ENCODE measurements around the gene INF2. TPM values are rescaled to one million over a fixed set of nuclear protein-coding genes. Genes with fewer than 3 reads are reported as not detected.

INF2 gene
- total and polyA plus RNA-seq, 4 donors = 13.1 to 51.6 (median 25.5) TPM

DNA sequence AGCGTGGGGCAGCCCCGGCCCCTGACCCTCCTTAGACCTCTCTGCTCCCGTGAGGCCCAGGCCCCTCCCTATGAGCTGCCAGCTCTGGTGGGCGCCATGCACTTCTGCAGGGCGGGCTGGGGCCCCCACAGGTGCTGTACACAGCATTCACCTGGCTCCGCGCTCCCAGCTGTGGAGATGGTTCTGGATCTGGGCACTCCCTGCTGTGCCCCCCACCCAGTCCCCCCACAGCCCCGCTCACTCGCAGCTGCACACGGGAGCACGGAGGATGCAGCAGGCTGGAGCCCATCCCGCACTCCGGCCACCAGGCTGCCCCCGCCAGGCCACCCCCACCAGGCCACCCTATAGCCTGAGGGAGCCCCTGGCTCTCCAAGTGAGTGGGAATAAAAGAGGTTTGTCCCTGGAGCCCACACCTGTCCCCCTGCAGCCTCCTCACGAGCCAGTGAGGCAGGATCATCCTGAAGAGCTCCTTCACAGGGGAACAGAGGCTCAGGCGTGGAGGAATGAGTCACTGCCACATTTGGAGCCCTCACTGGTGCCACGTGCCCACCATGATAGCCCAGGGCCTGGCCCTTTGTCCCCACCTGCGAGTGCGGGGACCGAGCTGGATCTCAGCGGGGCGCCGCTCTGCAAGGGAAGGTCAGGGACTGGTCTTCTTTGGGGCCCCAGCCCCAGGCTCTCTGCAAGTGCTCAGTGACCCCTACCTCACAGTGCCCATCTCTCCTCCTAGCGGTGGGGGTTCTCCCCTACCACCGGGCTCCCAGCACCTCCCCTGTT, 36.5 kb downstream of the INF2 start:
- peak overlapping the region in 1 of 2 donors; percentile 33 for H3K9ac ChIP-seq (ENCODE audit: low read depth in 1 of 2, low read length in 2 of 2)
- peak overlapping the region; percentile 93 to 97 for H3K27ac ChIP-seq (ENCODE audit: low read depth in 1 of 2, low read length in 2 of 2)
- no peaks in the 10 kb centered on the region for H3K27me3 ChIP-seq (ENCODE audit: control insufficient read depth in 4 of 4, insufficient read depth in 4 of 4, low read length in 3 of 4)
- H3K36me3 ChIP-seq (ENCODE audit: control insufficient read depth in 4 of 4, insufficient read depth in 3 of 4, low read depth in 1 of 4, low read length in 3 of 4) = no peaks in the 10 kb centered on the region
- peaks cover 18 to 52% (median 35%) of the 10 kb centered on the region in 4 donors for H3K4me1 ChIP-seq (ENCODE audit: control insufficient read depth in 4 of 4, insufficient read depth in 4 of 4, low read length in 3 of 4)
- no peak overlapping the region for H3K4me3 ChIP-seq (ENCODE audit: low read depth in 1 of 3, low read length in 3 of 3)
- 81% methylated on average over 25 of the region's 25 CpGs for WGBS
- no peak for DNase-seq (ENCODE audit: low spot score)
- no peak for TF ChIP-seq FOXA2 (IDR thresholded peaks at IDR 0.05)
- TF ChIP-seq, protein P1, sequence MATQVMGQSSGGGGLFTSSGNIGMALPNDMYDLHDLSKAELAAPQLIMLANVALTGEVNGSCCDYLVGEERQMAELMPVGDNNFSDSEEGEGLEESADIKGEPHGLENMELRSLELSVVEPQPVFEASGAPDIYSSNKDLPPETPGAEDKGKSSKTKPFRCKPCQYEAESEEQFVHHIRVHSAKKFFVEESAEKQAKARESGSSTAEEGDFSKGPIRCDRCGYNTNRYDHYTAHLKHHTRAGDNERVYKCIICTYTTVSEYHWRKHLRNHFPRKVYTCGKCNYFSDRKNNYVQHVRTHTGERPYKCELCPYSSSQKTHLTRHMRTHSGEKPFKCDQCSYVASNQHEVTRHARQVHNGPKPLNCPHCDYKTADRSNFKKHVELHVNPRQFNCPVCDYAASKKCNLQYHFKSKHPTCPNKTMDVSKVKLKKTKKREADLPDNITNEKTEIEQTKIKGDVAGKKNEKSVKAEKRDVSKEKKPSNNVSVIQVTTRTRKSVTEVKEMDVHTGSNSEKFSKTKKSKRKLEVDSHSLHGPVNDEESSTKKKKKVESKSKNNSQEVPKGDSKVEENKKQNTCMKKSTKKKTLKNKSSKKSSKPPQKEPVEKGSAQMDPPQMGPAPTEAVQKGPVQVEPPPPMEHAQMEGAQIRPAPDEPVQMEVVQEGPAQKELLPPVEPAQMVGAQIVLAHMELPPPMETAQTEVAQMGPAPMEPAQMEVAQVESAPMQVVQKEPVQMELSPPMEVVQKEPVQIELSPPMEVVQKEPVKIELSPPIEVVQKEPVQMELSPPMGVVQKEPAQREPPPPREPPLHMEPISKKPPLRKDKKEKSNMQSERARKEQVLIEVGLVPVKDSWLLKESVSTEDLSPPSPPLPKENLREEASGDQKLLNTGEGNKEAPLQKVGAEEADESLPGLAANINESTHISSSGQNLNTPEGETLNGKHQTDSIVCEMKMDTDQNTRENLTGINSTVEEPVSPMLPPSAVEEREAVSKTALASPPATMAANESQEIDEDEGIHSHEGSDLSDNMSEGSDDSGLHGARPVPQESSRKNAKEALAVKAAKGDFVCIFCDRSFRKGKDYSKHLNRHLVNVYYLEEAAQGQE (IDR thresholded peaks at IDR 0.05) = no peak
- TF ChIP-seq FOXA1 (IDR thresholded peaks at IDR 0.05) = no peak
- TF ChIP-seq HNF4A (conservative IDR thresholded peaks at IDR 0.05) = no peak
- TF ChIP-seq YY1 (IDR thresholded peaks at IDR 0.05) = no peak
- TF ChIP-seq GABPA (IDR thresholded peaks at IDR 0.05 in 1 of 2, conservative IDR thresholded peaks at IDR 0.05 in 1 of 2) = no peak
- no peak for TF ChIP-seq HNF4G (IDR thresholded peaks at IDR 0.05)
- TF ChIP-seq NR2F2 (IDR thresholded peaks at IDR 0.05) = no peak
- H3K9me3 ChIP-seq (ENCODE audit: control insufficient read depth in 4 of 4, low read length in 3 of 4) = no peaks in the 10 kb centered on the region

DNA sequence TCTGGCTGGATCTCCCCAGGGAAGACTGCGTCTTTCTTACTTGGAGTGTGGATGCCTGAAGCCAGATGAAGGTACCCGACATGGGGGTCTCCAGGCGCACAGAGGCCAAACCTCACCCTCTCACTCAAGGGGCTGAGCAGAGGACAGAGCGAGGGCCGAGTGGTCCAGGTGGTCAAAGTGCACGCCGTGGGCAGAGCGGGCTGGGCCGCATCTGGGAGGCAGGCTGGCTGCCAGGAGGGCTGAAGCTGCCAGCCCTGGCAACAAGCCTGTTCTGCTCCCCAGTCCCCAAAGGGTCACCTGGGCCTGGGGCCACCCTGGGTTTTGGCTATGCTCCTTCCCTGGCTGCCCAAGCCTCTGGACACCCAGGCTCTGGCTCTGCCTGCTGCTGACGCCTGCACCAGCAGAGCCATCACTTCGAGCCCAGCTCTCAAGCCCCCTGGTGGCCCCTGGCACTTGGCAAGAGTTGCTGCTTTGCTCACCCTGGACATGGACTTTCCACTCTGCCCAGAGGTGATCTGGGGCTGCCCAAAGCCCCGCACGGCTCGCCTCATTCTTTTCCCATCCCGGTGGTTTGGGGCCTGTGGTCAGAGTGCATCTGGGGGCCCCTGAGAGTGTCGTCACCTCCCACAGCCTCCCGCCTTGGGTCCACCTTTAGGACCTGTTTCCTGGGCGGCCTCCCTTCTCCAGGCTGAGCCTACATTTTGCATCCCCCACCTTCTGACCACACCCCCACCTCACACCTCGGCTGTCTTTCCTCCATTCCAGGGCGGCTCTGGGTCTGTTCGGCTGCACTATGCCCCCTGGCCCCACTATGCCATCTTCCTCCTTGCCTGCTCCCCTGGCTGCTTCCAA, 37.4 kb downstream of the INF2 start:
- Histone ChIP-seq H3K27me3 (ENCODE audit: control insufficient read depth in 4 of 4, insufficient read depth in 4 of 4, low read length in 3 of 4) (no peaks in the 10 kb centered on the region), H3K27ac (ENCODE audit: low read depth in 1 of 2, low read length in 2 of 2) (peak overlapping the region; percentile 93 to 97)

More for the DNA sequence above, 37.4 kb downstream of the INF2 start:
- WGBS = 47% methylated on average over 21 of the region's 21 CpGs
- H3K4me3 ChIP-seq (ENCODE audit: low read depth in 1 of 3, low read length in 3 of 3) = no peak overlapping the region
- DNase-seq (ENCODE audit: low spot score) = no peak
- H3K9ac ChIP-seq (ENCODE audit: low read depth in 1 of 2, low read length in 2 of 2) = peak overlapping the region in 1 of 2 donors; percentile 18
- H3K36me3 ChIP-seq (ENCODE audit: control insufficient read depth in 4 of 4, insufficient read depth in 3 of 4, low read depth in 1 of 4, low read length in 3 of 4) = no peaks in the 10 kb centered on the region
- no peaks in the 10 kb centered on the region for H3K9me3 ChIP-seq (ENCODE audit: control insufficient read depth in 4 of 4, low read length in 3 of 4)
- H3K4me1 ChIP-seq (ENCODE audit: control insufficient read depth in 4 of 4, insufficient read depth in 4 of 4, low read length in 3 of 4) = peaks cover 20 to 55% (median 42%) of the 10 kb centered on the region in 4 donors
- TF ChIP-seq HNF4G (IDR thresholded peaks at IDR 0.05) = peak; percentile 50
- peak; percentile 19 for TF ChIP-seq NR2F2 (IDR thresholded peaks at IDR 0.05)
- TF ChIP-seq, protein P2, sequence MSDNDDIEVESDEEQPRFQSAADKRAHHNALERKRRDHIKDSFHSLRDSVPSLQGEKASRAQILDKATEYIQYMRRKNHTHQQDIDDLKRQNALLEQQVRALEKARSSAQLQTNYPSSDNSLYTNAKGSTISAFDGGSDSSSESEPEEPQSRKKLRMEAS (IDR thresholded peaks at IDR 0.05) = no peak
- TF ChIP-seq RAD21 (IDR thresholded peaks at IDR 0.05) = peak in 1 of 2 donors; percentile 6
- peak in 1 of 2 donors; percentile 20 for TF ChIP-seq JUND (IDR thresholded peaks at IDR 0.05)
- TF ChIP-seq, protein P3, sequence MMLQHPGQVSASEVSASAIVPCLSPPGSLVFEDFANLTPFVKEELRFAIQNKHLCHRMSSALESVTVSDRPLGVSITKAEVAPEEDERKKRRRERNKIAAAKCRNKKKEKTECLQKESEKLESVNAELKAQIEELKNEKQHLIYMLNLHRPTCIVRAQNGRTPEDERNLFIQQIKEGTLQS (IDR thresholded peaks at IDR 0.05) = no peak
- TF ChIP-seq, protein P1 (IDR thresholded peaks at IDR 0.05) = no peak
- peak; percentile 80 to 84 for TF ChIP-seq RXRA (IDR thresholded peaks at IDR 0.05)
- TF ChIP-seq, protein P4, sequence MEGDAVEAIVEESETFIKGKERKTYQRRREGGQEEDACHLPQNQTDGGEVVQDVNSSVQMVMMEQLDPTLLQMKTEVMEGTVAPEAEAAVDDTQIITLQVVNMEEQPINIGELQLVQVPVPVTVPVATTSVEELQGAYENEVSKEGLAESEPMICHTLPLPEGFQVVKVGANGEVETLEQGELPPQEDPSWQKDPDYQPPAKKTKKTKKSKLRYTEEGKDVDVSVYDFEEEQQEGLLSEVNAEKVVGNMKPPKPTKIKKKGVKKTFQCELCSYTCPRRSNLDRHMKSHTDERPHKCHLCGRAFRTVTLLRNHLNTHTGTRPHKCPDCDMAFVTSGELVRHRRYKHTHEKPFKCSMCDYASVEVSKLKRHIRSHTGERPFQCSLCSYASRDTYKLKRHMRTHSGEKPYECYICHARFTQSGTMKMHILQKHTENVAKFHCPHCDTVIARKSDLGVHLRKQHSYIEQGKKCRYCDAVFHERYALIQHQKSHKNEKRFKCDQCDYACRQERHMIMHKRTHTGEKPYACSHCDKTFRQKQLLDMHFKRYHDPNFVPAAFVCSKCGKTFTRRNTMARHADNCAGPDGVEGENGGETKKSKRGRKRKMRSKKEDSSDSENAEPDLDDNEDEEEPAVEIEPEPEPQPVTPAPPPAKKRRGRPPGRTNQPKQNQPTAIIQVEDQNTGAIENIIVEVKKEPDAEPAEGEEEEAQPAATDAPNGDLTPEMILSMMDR (IDR thresholded peaks at IDR 0.05; ENCODE audit: low read depth, low read length, missing input control) = no peak
- TF ChIP-seq HNF4A (conservative IDR thresholded peaks at IDR 0.05) = peak; percentile 78 to 86
- TF ChIP-seq FOXA2 (IDR thresholded peaks at IDR 0.05) = no peak
- TF ChIP-seq SP1 (IDR thresholded peaks at IDR 0.05) = peak; percentile 75
